HG03103 (cell line): ENCODE measurements around the gene LRP1B.

Source experiments
- ATAC-seq: cut with Tn5 transposase; IDR thresholded peaks from one replicate; pipeline ENCODE4 v1.9.1; 2021; ENCODE audit warnings: low read depth; ENCODE audit not compliant: unreplicated experiment

Gene LRP1B

GRCh38 chr2:141967503-141967902 lies 163.3 kb downstream of the LRP1B start:
- ATAC-seq, result no peak

DNA sequence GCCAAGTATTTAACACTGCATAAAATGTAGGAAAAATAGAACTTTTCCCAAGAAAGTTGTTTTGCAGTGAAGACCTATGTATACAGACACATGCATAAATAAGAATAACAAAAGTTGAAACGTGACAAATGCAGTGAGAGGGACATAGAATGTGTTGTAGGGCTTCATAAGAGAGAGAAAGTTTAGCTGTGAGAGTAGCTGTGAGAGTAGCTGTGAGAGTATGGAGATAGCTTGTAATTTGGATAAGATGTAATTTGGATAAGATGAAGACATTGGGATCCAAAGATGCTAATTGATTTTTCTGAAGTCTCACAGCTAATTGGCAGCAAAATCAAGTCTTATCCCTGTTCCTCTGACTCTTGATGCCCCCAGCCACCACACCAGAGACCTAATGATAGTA lies 170.9 kb downstream of the LRP1B start:
- ATAC-seq, result no peak

DNA sequence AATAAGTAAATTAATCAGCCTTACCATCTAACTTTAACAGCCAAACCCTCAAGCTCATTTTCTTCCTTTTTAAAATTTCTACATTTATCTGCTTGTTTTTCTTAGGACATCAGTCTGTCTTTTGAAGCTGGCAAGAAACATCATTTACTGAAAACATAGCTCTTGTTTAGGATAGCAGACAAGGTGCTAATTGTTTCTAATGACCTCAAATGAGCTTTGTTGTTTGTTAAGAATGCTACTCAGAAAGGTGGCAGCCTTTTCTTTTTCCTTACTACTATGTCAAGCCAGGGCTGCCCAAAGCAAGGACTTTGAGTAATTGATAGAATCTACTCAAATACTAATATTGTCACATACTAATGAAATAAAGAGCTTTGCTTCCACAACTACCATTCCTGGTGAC lies 171.8 kb downstream of the LRP1B start:
- no peak for ATAC-seq

DNA sequence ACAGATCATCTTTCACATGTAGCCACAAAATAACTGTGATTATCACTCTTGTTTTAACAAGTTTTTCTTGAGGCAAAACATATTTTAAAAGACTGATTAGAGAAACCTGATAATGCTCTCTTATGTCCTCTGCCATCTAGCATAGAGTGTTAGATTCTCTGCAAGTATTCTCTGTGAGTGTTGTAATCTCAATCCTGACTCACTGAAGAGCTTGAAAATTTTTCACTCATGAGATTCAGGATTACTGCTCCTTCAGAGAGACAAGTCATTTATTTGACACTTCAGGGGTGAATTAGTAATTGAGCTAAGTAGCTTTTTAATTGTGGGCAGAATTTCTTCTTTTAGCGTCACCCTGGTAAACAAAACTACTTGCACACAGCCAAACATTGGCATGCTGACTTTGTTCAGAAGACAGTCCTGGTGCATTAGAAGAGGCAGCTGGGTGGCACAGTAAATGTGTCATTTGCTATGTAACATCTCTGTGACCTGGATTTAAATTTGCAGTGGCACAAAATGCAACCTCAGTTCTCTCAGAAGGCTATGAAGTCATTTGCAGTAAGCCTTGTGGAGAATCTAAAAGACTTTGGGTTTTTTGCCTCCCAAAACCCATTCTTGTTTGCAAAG lies 172.9 kb downstream of the LRP1B start:
- no peak for ATAC-seq

DNA sequence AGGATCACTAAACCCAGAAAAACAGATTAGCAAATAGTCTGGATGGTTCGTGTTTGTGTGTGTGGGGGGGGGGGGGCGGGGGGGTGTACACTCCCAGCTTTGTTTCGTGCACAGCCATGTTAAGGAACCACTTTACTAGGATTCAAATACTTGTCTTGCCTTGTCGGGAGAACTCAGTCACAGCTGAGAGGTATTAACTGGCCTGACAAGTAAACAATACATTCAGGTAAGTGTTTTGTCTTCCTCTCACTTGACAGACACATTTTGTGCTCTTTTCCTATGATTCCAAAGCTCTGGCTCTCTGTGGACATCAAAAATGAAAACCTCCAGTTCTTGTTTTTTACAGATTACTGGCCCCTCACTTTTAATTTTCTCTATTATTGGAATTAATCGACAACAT lies 173.5 kb downstream of the LRP1B start:
- ATAC-seq, result no peak

DNA sequence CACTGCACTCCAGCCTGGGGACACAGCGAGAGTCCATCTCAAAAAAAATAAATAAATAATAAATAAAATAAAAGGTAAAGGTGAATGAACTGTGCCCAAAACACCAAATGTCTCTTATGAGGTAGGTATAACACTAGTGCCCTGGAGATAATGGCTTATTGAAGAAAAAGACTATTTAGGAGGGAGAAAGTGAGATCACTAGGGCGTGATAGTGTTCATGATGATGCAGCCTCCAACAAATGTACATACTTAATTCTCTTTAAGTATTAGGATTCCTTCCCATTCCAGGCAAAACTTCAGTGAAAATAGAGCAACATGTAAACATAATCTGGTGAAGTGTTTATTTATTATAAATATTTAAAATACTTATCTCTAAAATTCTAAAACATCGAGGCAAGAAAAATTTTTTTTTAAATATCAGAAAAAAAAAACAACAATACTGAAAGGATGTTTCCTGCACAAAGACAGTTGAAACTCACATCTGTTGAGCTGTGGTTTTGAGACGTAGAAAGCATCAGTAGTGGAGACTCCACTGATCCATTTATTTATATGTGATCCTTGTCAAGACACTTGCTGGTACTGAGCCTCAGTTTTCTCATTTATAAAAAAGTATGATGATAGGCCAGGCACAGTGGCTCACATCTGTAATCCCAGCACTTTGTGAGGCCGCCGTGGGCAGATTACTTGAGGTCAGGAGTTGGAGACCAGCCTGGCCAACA lies 183.3 kb downstream of the LRP1B start:
- ATAC-seq, result no peak

GRCh38 chr2:141946016-141946415 lies 184.8 kb downstream of the LRP1B start:
- no peak for ATAC-seq

- ATAC-seq, result no peak
These were observed 186.9 kb downstream of the LRP1B start for GRCh38 chr2:141943918-141944317.

GRCh38 chr2:141942006-141942789 lies 188.6 kb downstream of the LRP1B start:
- ATAC-seq, result no peak

DNA sequence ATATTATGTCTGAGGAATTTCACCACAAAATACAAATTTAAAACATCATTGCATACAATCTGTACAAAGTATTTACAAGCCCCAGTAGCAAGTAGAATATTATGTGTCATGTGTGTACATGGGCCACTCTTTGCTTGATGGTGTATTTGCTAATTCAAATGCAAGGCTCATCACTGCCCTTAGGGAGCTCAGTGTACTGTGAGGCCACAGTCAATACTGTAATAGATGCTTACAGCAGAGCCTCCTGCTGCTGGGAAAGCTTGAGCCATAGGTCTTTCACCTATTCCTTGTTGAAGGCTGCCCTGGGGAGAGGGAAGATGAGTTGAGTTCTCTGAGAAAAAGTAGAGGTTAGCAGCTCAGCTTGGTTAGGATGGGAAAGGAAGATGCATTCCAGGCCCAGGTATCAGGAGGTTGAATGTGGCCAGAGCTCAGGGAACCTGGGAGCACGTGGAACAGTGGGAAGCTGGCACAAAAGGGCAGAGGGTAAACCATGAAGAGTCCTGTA lies 189.6 kb downstream of the LRP1B start:
- ATAC-seq, result no peak

DNA sequence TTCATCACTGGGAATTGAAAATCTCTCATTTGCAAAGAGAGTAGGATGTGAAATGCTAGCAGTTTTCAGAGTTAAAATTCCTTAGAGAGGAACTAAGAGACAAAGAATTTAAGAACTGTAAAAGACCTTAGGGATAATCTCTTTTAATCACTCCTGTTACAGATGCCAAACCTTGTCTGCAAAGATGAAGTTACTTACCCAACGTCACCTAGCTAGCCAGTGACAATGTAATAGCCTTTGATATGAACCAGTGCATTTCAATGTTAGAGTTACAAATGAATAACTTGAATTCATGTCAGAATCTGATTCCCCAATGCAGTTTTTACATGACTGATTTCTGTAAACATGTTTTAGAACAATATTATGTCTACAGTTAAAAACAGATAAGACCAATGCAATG lies 190.1 kb downstream of the LRP1B start:
- ATAC-seq, result no peak

DNA sequence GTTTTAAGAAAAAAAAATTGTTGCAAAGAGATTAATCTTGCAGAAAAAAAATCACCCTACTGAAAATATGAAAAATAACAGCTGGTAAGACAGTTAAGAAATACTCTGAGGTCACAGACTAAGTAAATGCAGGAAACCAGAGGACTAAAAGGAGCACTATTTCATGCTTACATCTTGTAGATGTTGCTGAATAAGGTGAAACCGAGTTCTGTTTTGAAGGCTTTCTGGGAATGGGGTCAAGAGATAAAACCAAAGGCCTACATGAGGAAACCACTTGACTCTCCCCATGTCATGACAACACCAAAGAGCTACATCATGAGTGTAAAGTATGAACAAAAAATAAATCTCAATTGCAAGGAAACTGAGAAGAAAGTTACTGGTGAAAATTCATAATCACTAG lies 197.6 kb downstream of the LRP1B start:
- no peak for ATAC-seq

DNA sequence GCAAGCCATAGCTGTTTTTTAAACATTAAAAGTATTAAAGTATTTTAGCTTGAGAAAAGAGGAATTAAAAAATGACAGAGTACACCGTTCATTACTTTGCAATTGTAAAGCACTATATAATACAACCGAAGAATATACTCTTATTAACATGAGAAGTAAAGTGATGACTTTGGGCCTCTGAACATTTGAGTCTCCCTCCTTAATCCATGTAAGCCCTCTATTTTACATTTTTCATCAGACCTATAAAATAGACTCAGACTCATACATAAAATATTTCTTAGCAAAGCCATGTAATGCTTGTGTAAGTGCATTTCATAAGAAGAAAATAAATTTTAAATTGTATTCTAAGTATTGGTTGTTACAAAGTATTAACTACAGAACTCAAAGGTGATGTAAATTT lies 198.6 kb downstream of the LRP1B start:
- no peak for ATAC-seq

DNA sequence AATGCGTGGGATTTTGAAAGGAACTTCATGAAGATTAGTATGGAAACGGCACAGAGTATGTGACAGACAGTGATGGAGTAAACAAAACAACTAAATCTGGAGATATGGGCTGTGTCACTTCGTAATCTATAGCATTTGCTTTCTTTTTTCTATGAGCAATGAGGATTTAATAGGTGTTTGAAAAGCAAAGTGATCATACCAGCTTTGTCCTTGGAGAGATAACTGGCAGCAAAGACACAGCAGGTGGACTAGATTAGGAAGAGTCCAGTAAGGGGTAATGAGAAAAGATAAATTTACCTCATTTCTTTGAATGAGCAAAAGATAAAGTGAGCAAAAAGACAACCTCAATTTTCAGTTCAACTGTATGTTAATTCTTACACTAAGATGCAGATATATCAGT lies 199.0 kb downstream of the LRP1B start:
- no peak for ATAC-seq

DNA sequence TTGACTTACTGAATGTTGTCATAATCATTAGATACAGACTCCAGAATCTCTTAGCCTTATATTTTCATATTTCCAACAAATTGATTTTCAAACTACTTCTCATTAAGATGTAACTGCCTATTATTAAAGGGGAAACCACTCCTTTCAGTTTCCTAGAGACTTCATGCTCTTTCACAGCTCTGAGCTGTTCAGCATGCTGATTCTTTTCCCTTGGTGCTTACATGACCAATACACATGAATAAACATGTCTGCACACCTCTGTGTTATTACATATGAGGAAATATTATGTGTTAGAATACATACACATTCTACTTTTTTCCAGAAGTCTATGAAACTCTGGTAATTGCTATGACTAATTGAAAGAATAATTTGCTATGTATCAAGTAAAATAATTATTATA lies 200.0 kb downstream of the LRP1B start:
- ATAC-seq, result no peak

DNA sequence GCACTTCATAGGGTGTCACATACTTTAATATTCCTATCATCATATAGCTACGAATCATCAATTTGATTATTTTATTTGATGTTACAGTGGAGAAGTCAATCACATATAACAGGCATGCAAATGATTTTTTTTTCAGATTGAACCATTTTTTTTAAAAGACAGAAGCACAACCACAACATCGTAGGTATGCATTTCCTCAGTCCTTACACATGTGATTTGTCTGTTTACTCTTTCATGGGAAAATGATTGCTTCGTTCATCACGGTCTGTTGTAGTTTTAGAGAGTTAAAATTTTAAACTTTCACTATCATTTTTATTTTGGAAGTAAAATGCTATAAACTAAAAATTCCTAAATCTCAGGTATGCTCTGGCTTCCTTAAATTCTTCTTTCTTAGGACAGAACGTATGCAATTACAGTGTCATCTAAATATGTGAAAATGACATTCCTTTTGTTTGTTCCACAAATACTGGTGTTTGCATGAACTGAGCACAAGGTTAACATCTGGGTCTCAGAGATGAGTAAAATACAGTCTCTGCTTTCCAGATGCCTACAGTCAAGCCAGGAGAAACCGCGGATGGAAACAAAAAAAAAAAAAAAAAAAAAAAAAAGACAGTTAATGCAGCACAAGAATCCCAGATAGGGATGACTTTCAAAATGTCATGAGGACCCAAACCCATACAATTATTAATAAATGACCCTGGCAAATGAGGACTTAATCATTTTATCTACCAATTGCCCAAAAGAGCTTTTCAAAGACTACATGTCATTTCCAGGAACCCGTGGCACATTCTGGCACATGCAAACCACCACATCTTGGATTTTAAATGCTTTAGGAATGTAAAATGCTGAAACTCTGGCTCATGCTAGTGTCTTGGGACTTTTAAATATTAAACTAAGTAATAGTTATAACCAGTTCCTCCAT lies 201.2 kb downstream of the LRP1B start:
- ATAC-seq, result no peak

DNA sequence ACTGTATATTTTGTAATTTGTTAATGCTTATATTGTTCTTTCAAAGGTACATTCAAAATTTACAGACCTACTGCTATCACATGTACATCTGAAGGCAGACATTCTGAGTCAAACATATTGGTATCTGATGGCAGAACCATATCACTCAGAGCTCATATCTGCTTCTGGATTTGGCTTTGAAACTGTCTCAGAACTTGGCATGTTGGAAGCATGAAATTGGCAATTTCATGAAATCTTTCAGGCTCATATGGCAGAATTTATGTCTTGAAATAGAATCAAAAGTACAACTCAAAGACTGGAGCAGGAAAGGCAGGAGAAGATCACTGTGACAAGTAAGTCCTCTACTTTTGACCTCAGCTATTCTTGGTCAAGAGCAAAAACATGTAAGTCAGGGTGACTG lies 202.3 kb downstream of the LRP1B start:
- no peak for ATAC-seq

GRCh38 chr2:141927536-141927935 lies 203.3 kb downstream of the LRP1B start:
- ATAC-seq, result no peak

DNA sequence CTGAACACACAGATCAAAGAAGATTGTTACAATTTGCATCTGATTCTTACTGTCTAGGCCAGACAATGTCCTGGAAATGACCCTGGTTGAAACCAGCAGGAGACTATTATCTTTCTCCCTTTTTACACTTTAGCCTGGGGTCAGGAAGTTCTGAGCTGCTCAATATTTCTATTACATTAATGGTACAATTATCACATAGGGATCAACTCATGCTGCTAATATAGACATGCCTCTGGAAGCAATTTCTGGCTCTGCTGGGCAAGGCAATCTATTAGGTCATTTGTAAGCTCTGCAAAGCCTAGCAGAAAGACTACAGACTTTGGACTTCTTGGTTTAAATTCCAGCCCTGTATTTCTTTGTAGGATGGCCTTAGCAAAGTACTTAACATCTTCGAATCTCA lies 205.3 kb downstream of the LRP1B start:
- ATAC-seq, result no peak

GRCh38 chr2:141923657-141924056 lies 207.2 kb downstream of the LRP1B start:
- no peak for ATAC-seq
